ENCODE measurements around the gene ACOD1.

Gene ACOD1

GRCh38 chr13:76971851-76972829 is 23.8 kb downstream of the ACOD1 start:
- DNase-seq (ENCODE audit: low spot score) (no peak), ATAC-seq (ENCODE audit: low read depth) (no peak)
- Histone ChIP-seq H3K4me1 (ENCODE audit: insufficient read depth, poor library complexity, severe bottlenecking) (peaks cover 12% of the 10 kb centered on the region), H3K36me3 (ENCODE audit: low read depth) (no peaks in the 10 kb centered on the region), H3K27me3 (ENCODE audit: insufficient read depth, poor library complexity, severe bottlenecking) (no peaks in the 10 kb centered on the region), H3K4me3 (ENCODE audit: severe bottlenecking) (no peak overlapping the region), H3K27ac (ENCODE audit: poor library complexity, severe bottlenecking) (no peak overlapping the region), H3K9me3 (ENCODE audit: severe bottlenecking) (no peaks in the 10 kb centered on the region)
- TF ChIP-seq, protein P1, sequence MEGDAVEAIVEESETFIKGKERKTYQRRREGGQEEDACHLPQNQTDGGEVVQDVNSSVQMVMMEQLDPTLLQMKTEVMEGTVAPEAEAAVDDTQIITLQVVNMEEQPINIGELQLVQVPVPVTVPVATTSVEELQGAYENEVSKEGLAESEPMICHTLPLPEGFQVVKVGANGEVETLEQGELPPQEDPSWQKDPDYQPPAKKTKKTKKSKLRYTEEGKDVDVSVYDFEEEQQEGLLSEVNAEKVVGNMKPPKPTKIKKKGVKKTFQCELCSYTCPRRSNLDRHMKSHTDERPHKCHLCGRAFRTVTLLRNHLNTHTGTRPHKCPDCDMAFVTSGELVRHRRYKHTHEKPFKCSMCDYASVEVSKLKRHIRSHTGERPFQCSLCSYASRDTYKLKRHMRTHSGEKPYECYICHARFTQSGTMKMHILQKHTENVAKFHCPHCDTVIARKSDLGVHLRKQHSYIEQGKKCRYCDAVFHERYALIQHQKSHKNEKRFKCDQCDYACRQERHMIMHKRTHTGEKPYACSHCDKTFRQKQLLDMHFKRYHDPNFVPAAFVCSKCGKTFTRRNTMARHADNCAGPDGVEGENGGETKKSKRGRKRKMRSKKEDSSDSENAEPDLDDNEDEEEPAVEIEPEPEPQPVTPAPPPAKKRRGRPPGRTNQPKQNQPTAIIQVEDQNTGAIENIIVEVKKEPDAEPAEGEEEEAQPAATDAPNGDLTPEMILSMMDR (IDR thresholded peaks at IDR 0.05; ENCODE audit: poor library complexity, severe bottlenecking) = no peak

GRCh38 chr13:76973920-76974617 is 25.8 kb downstream of the ACOD1 start:
- no peak for ATAC-seq (ENCODE audit: low read depth)
- TF ChIP-seq, protein P1 (IDR thresholded peaks at IDR 0.05; ENCODE audit: poor library complexity, severe bottlenecking) = no peak

GRCh38 chr13:76974618-76974975 is 26.3 kb downstream of the ACOD1 start:
- H3K4me3 ChIP-seq (ENCODE audit: severe bottlenecking) = no peak overlapping the region
- TF ChIP-seq, protein P1 (IDR thresholded peaks at IDR 0.05; ENCODE audit: poor library complexity, severe bottlenecking) = no peak
- ATAC-seq (ENCODE audit: low read depth) (no peak), DNase-seq (ENCODE audit: low spot score) (no peak)
- H3K4me1 ChIP-seq (ENCODE audit: insufficient read depth, poor library complexity, severe bottlenecking) = peaks cover 10% of the 10 kb centered on the region
- H3K36me3 ChIP-seq (ENCODE audit: low read depth) = no peaks in the 10 kb centered on the region
- H3K9me3 ChIP-seq (ENCODE audit: severe bottlenecking) = no peaks in the 10 kb centered on the region
- no peak overlapping the region for H3K27ac ChIP-seq (ENCODE audit: poor library complexity, severe bottlenecking)
- H3K27me3 ChIP-seq (ENCODE audit: insufficient read depth, poor library complexity, severe bottlenecking) = no peaks in the 10 kb centered on the region

More at GRCh38 chr13:76973920-76974617, 25.8 kb downstream of the ACOD1 start:
- H3K4me3 ChIP-seq (ENCODE audit: severe bottlenecking) = no peak overlapping the region
- no peaks in the 10 kb centered on the region for H3K27me3 ChIP-seq (ENCODE audit: insufficient read depth, poor library complexity, severe bottlenecking)
- no peaks in the 10 kb centered on the region for H3K9me3 ChIP-seq (ENCODE audit: severe bottlenecking)
- peaks cover 12% of the 10 kb centered on the region for H3K4me1 ChIP-seq (ENCODE audit: insufficient read depth, poor library complexity, severe bottlenecking)
- no peak for DNase-seq (ENCODE audit: low spot score)
- H3K36me3 ChIP-seq (ENCODE audit: low read depth) = no peaks in the 10 kb centered on the region
- H3K27ac ChIP-seq (ENCODE audit: poor library complexity, severe bottlenecking) = no peak overlapping the region

GRCh38 chr13:76975863-76976262 is 27.6 kb downstream of the ACOD1 start:
- H3K9me3 ChIP-seq (ENCODE audit: severe bottlenecking) = no peaks in the 10 kb centered on the region
- no peak overlapping the region for H3K4me3 ChIP-seq (ENCODE audit: severe bottlenecking)
- DNase-seq (ENCODE audit: low spot score) (no peak), ATAC-seq (ENCODE audit: low read depth) (no peak; the same call in 2 of the 3 replicates)
- H3K36me3 ChIP-seq (ENCODE audit: low read depth) = no peaks in the 10 kb centered on the region
- peaks cover 5% of the 10 kb centered on the region for H3K4me1 ChIP-seq (ENCODE audit: insufficient read depth, poor library complexity, severe bottlenecking)
- no peak overlapping the region for H3K27ac ChIP-seq (ENCODE audit: poor library complexity, severe bottlenecking)
- H3K27me3 ChIP-seq (ENCODE audit: insufficient read depth, poor library complexity, severe bottlenecking) = no peaks in the 10 kb centered on the region
- TF ChIP-seq, protein P1 (IDR thresholded peaks at IDR 0.05; ENCODE audit: poor library complexity, severe bottlenecking) = no peak
